GM13977 (cell line): ENCODE data around the gene DGKD.

Experiments used
- DNase-seq: peaks from one replicate; pipeline ENCODE4 v3.0.0; 2012; ENCODE audit warnings: low spot score
- in situ Hi-C: fragments of 300-500 bp; cut with MboI; formaldehyde crosslinking; loops from one replicate; pipeline ENCODE4 v1.12.0; 2022; ENCODE audit warnings: low sequenced_read_pairs, low pct_unique_long_range_greater_than_20kb, mixed read lengths, inconsistent platforms; ENCODE audit not compliant: unreplicated experiment
- TF ChIP-seq, protein P1 (sequence below): IDR thresholded peaks from 2 replicates; pipeline ENCODE4 v1.5.1; 2012; ENCODE audit warnings: mild to moderate bottlenecking, control low read depth; ENCODE audit not compliant: insufficient read depth; ENCODE audit errors: extremely low read depth, missing control alignments

DGKD gene

DNA sequence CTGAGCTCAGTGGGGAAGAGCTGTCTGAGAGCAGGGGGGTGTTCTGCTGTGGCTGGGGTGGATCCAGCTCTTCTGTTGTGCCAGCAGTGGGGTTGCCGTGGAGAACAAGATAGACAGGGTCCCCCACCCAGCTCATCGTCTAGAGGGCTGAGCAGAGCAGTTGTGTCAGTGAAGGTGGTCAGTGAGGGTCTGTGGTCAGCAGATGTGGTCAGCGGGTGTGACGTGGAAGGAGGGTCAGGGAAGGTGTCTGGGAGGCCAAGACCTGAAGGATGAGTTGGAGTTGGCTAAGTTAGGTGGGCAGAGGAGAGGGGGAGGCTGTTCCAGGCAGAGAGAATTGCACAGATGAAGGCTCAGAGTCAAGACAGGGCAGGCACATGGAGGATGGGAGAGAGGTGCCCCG is 103.1 kb downstream of the DGKD start:
- in situ Hi-C loops: no loop called here
- TF ChIP-seq, protein P1, sequence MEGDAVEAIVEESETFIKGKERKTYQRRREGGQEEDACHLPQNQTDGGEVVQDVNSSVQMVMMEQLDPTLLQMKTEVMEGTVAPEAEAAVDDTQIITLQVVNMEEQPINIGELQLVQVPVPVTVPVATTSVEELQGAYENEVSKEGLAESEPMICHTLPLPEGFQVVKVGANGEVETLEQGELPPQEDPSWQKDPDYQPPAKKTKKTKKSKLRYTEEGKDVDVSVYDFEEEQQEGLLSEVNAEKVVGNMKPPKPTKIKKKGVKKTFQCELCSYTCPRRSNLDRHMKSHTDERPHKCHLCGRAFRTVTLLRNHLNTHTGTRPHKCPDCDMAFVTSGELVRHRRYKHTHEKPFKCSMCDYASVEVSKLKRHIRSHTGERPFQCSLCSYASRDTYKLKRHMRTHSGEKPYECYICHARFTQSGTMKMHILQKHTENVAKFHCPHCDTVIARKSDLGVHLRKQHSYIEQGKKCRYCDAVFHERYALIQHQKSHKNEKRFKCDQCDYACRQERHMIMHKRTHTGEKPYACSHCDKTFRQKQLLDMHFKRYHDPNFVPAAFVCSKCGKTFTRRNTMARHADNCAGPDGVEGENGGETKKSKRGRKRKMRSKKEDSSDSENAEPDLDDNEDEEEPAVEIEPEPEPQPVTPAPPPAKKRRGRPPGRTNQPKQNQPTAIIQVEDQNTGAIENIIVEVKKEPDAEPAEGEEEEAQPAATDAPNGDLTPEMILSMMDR: no peak
- DNase-seq: no peak

DNA sequence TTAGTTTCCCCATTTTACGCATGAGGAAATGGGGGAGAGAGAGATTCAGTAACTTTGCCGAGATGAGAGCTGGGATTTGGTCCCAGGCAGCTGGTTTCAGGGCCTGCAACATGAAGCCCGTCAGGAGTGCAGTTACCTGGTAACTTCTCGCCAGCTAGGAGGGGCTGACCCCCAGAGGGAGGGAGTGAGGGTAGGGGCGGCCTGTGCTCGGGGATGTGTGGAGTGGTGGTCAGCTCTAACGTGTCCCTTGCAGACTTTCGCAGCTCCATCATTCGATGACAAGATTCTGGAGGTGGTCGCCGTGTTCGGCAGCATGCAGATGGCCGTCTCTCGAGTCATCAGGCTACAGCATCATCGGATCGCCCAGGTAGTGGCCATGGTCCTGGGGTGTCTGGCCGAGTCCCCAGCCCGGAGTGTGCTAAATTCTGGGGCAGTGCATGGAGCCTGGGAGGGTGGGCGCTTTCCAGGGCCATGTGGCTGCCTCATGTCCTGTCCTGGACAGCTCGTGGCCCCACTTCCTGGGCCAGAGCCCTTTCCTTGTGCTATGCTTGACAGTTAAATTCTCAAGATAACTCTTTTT is 103.8 kb downstream of the DGKD start:
- no peak for DNase-seq
- TF ChIP-seq, protein P1: no peak
- in situ Hi-C loops: no loop called here

DNA sequence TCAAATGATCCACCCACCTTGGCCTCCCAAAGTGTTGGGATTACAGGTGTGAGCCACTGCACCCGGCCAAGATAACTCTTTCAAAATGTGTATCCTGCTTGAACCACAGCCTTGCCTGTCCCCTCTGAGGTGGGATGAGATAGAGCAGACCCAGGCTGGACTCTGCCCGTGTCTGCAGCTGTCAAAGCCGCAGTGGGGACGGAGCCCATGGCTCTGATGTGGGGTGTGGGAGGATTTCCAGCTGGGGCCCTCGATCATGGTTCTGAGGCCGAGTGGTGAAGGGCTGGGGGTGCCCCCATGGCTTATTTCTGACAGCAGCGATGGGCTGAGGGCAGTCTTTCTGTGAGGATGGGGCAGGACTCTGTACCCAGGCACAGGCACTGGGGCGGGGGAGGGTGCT is 104.5 kb downstream of the DGKD start:
- no peak for DNase-seq
- TF ChIP-seq, protein P1: no peak
- in situ Hi-C loops: no loop called here

DNA sequence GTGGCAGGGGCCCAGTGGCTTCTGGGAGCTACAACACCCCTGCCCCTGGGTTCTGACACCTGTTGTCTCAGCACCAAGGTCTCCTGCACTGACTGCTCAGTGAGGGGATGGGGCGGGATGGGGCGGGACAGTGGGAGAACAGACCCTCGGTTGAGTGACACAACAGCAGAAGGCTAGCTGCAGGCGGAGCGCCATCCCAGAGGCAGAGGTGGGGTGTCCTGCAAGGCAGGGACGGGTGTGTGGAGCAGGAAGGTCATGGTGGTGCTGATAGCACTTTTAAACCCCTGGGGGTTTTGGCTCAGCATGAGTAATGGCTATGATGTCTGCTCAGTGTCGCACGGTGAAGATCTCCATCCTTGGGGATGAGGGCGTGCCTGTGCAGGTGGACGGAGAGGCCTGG is 105.1 kb downstream of the DGKD start:
- TF ChIP-seq, protein P1: no peak
- no peak for DNase-seq
- in situ Hi-C loops: no loop called here

DNA sequence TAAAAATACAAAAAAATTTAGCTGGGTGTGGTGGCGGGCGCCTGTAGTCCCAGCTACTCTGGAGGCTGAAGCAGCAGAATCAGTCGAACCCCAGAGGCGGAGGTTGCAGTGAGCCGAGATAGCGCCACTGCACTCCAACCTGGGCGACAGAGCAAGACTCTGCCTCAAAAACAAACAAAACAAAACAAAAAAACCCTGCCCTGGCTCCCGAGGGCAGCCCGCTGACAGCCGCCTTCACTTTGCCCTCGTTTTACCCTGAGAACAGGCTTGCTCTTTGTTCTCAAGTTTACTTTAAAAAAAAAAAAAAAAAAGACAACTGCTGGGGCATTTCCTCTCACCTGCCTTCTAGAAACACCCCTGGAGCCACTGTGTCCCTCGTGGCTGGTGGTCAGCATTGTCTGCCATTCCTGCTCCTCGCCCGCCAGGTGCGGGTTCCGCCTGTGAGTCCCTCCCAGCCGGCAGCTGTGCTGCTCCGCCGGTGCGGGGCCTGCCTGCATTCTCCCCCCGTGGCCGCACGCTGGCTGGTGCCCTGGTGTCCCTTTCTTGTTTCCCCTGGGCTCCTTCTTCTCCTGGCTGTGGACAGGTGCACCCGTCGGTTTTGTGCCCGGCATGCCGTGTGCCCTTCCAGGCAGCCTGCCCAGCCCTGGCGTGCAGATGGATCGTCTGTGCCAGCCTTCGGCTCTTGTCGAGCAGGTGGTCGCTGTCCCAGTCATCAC is 106.6 kb downstream of the DGKD start:
- TF ChIP-seq, protein P1: no peak
- DNase-seq: no peak
- in situ Hi-C loops: no loop called here

DNA sequence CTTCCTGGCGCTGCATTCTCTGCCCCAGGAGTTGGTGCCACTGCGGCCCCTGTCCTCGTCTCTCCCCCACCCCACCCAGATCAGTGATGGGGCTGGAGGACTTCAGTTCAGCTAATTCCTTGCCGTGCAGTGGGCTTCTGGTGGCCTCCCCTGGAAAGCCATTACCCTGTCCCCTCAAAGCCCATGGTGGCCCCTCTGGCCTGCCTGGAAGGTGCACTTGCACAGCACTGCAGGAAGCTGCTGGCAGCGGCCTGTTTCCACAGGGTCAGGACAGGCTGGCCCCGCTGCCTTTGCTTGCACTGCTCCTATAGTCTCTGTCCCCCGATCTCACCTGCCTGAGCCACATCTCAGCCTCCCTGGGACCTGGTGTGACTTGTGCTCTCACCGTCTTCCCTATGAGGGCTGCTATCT is 107.2 kb downstream of the DGKD start:
- no peak for DNase-seq
- in situ Hi-C loops: no loop called here
- TF ChIP-seq, protein P1: no peak
